ENCODE data around the gene ADAMTS20.
"Not testable (repeated sequence)": the region's sequence is repeated elsewhere in the genome, so short reads cannot be mapped to it uniquely, and the experiment has no call there.

Gene ADAMTS20

DNA sequence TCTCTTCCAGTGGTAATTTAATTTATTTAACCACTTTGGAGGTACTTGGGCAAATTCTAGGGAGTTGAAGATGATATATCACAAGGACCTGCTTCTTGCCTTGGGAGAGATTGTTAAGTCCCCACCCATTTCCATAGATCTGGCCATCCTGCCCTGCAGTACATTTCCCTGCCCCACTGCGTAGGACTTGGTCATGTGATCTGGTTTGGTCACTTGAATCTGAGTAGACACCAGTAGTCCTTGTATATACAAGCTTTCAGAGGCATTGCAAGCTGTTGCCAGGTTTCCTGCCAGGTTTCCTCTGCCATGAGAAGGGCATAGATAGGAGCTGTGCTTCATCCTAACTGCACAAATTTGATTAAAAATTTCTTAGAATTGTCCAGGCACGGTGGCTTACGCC, 200.0 kb downstream of the ADAMTS20 start:
- no peak overlapping the region for H3K4me3 Mint-ChIP-seq
- no peak overlapping the region for H3K27ac Mint-ChIP-seq
- no peaks in the 10 kb centered on the region for H3K9me3 Mint-ChIP-seq
- H3K27me3 Mint-ChIP-seq, result no peaks in the 10 kb centered on the region
- H3K36me3 Mint-ChIP-seq, result no peaks in the 10 kb centered on the region
- no peaks in the 10 kb centered on the region for H3K4me1 Mint-ChIP-seq

DNA sequence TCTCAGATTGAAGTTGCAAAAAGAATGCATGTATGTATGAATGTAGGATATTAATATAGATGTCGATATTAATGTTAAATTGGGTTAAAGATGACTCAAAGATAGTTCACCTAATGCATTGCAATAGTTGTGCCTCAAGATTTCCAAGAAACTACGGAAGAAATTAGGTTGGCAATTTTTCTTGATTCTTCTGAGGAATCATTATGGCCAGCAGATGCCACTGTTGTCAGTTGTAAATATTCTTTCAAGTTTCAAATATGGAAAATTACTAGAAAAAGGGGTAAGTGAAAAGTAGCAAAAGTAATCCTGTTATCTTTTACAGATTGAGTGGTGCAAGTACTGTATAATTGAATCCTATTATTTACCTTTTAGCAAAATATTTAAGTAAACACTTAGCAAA, 202.1 kb downstream of the ADAMTS20 start:
- no peaks in the 10 kb centered on the region for H3K27me3 Mint-ChIP-seq
- H3K9me3 Mint-ChIP-seq, result peaks cover 4% of the 10 kb centered on the region
- no peak overlapping the region for H3K4me3 Mint-ChIP-seq
- no peak overlapping the region for H3K27ac Mint-ChIP-seq
- no peaks in the 10 kb centered on the region for H3K4me1 Mint-ChIP-seq
- H3K36me3 Mint-ChIP-seq, result no peaks in the 10 kb centered on the region

DNA sequence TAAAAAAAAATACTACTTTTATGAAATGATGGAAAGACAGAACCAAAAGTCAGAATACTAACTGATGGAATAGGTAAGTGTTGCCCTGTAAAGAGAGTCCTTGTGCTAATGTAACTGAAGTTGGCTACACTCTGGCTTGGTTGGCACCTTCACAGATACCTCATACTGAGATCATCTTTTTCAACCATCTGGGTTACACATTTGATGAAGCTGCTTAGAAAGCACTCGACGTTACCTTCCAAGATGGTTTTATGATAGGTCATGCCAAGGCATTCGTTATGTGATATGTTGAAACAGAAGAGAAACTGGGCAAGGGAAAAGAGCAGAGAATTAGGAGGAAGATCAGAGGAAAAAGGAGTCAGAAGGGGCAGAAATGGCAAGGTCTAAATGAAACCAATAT, 203.8 kb downstream of the ADAMTS20 start:
- no peak overlapping the region for H3K4me3 Mint-ChIP-seq
- H3K36me3 Mint-ChIP-seq, result no peaks in the 10 kb centered on the region
- peaks cover 9% of the 10 kb centered on the region for H3K9me3 Mint-ChIP-seq
- H3K4me1 Mint-ChIP-seq, result no peaks in the 10 kb centered on the region
- H3K27ac Mint-ChIP-seq, result no peak overlapping the region
- H3K27me3 Mint-ChIP-seq, result no peaks in the 10 kb centered on the region

DNA sequence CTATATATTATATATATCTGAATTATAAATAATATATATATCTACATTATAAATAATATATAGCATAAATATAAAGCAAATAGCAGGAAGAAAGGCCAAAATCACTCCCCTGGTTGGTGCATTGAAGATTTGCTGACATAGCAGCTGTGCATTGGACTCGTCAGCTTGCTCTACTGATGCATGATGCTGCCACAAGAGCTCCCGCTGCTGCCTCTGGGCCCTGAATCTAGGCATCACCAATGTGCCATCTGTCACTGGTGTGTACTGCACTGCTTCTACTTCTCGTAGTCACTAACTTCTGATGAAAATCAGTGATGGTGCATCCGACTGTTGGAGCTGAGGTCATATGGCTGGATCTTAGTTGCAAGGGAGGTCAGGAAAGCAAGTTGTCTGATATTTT, 205.0 kb downstream of the ADAMTS20 start:
- Mint-ChIP-seq H3K4me1 (no peaks in the 10 kb centered on the region), H3K36me3 (no peaks in the 10 kb centered on the region), H3K4me3 (no peak overlapping the region), H3K27ac (no peak overlapping the region), H3K27me3 (no peaks in the 10 kb centered on the region), H3K9me3 (peaks cover 15% of the 10 kb centered on the region)

DNA sequence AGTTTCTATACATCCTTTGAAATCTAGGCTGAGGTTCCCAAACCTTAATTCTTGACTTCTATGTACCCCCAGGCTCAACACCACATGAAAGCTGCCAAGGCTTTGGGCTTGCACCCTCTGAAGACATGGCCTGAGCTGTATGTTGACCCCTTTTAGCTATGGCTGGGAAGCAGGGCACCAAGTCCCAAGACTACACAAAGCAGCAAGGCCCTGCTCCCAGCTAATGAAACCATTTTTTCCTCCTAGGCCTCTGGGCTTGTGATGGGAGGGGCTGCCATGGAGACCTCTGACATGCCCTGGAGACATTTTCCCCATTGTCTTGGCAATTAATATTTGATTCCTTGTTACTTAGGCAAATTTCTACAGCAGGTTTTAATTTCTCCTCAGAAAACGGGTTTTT, 207.0 kb downstream of the ADAMTS20 start:
- no peaks in the 10 kb centered on the region for H3K27me3 Mint-ChIP-seq

DNA sequence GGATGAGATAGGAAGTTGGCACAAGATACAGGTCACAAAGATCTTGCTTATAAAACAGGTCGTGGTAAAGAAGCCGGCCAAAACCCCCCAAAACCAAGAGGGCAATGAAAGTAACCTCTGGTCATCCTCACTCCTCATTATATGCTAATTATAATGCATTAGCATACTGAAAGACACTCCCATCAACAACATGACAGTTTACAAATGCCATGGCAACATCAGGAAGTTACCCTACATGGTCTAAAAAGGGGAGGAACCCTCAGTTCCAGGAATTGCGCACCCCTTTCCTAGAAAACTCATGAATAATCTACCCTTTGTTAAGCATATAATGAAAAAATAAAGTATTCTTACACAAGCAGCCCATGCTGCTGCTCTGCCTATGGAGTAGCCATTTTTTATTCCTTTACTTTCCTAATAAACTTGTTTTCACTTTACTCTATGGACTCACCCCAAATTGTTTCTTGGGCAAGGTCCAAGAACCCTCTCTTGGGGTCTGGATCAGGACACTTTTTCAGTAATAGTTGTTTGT, 210.2 kb downstream of the ADAMTS20 start:
- not testable (repeated sequence) for H3K27me3 Mint-ChIP-seq, H3K36me3 Mint-ChIP-seq, H3K4me3 Mint-ChIP-seq, H3K27ac Mint-ChIP-seq, H3K4me1 Mint-ChIP-seq
- peaks cover 15% of the 10 kb centered on the region for H3K9me3 Mint-ChIP-seq

More for the DNA sequence above, 207.0 kb downstream of the ADAMTS20 start:
- Mint-ChIP-seq H3K36me3 (no peaks in the 10 kb centered on the region), H3K27ac (no peak overlapping the region), H3K4me1 (no peaks in the 10 kb centered on the region), H3K9me3 (peaks cover 15% of the 10 kb centered on the region), H3K4me3 (no peak overlapping the region)

DNA sequence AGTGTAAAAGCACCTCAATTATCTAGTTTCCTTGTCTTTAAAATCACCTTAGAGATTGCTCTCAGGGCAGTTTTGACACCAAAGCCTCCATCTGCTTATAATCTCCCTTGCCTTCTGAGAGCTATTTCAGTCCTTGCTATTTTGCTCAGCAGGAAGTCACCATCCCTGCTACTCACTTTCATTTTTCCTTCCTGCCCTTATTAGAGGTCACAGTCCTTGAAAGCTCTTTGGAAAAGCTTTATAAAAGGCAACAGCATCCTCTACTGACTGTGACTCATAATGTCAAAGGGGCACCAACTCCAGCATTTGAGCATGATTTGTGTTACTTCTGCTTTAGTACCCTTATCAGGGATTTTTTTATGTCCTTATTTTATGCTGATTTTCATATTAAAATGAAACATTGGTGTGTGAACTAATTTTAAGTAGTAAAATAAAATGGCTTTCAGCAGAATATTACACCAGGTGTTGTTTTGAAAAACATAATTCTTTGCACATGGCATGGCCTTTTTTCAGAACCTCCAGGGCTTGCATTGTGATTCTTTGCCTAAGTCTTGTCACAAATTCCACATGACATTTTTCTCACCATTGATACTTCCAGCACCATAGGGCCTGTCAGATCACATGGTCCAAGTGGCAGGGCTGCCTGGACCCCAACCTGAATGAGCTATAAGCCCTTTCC, 213.0 kb downstream of the ADAMTS20 start:
- H3K9me3 Mint-ChIP-seq, result peaks cover 6% of the 10 kb centered on the region
- no peak overlapping the region for H3K27ac Mint-ChIP-seq
- no peak overlapping the region for H3K4me3 Mint-ChIP-seq
- H3K36me3 Mint-ChIP-seq, result no peaks in the 10 kb centered on the region
- peaks cover 1% of the 10 kb centered on the region for H3K27me3 Mint-ChIP-seq
- H3K4me1 Mint-ChIP-seq, result no peaks in the 10 kb centered on the region

DNA sequence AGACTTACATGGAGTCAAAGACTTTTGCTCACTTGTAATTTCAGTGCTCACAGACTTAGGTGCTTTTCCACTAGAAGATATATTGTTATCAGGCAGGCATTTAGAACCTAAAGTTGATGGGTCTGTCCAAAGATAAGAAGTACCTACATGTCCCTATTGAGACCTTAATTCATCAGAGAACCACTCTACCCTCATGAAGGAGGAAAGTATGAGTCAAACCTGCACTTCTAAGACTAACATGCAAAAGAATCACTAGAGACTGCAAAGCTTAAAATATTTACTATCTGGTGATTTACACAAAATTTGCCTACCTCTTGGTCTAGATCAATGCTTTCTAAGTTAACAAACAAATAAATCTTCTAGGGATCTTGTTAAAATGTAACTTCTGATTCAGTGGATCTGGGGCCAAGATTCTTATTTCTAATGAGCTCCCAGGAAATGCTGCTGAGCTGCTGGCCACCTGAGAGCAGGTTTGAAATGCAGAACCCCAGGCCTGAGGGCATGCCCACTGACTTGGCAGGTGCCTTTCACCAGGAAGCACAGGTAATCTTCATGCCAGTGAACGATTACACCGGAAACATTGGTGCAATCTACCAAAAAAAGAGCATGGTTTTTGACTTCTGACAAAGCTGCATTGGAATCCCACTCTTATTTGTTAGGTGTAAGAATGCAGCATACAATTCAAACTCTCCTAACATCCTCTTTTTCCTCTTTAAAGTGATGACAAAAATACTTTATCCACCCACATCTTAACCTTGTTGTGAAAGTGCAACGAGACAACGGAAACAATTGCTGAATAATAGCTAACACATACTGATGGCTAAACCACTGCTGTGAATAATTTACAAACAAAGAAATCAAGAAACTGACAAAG, 214.2 kb downstream of the ADAMTS20 start:
- Mint-ChIP-seq H3K27ac (no peak overlapping the region), H3K9me3 (peaks cover 6% of the 10 kb centered on the region), H3K4me1 (no peaks in the 10 kb centered on the region), H3K36me3 (no peaks in the 10 kb centered on the region), H3K4me3 (no peak overlapping the region), H3K27me3 (peaks cover 3% of the 10 kb centered on the region)

DNA sequence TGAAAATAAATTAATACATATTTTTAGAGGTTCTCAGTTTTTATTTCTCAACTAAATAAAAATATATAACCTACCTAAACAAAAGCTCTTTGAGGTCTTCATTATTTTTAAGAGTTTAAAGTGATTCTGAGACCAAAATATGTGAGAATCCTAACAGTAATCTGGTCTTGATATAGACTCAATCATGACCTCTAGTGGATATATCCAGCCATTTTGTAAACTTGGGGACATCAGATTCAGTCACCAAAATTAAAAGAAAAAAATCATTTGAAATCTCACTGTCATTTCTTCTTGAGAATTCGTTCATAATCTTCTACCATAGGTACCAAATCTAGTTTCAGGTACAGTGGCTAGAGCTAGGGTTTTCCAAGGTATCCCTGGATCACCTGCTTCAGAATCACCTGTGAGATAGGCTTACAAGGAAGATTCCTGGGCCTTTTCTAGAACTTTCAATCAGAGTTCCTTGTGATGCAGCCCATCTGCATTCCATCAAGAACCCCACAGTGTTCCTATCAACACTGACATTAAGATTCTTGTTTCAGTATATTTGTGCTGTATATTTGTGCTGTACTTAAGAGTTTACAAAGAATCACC, 214.9 kb downstream of the ADAMTS20 start:
- Mint-ChIP-seq H3K9me3 (no peaks in the 10 kb centered on the region), H3K36me3 (no peaks in the 10 kb centered on the region), H3K27ac (no peak overlapping the region), H3K27me3 (peaks cover 6% of the 10 kb centered on the region), H3K4me1 (no peaks in the 10 kb centered on the region), H3K4me3 (no peak overlapping the region)

DNA sequence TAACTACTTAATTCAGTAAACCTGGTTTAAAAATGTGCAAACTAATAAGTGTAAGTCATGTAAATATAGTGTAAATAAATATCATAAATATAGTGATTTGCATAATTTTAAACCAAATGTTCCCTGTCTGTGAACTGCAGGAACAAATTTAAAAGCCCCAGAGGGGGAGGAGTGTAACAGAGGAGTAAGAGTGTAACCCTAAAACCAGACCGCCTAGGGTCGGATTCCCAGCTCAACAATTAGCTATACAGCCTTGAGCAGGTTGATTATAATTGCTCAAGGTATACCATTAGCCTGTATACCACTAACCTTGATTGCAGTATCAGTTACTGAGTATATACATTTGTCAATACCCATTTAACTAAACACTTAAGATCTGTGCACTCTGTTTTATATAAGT, 218.4 kb downstream of the ADAMTS20 start:
- H3K9me3 Mint-ChIP-seq, result no peaks in the 10 kb centered on the region
- no peaks in the 10 kb centered on the region for H3K36me3 Mint-ChIP-seq
- H3K27me3 Mint-ChIP-seq, result peaks cover 5% of the 10 kb centered on the region
- H3K4me3 Mint-ChIP-seq, result no peak overlapping the region
- no peaks in the 10 kb centered on the region for H3K4me1 Mint-ChIP-seq
- H3K27ac Mint-ChIP-seq, result no peak overlapping the region

DNA sequence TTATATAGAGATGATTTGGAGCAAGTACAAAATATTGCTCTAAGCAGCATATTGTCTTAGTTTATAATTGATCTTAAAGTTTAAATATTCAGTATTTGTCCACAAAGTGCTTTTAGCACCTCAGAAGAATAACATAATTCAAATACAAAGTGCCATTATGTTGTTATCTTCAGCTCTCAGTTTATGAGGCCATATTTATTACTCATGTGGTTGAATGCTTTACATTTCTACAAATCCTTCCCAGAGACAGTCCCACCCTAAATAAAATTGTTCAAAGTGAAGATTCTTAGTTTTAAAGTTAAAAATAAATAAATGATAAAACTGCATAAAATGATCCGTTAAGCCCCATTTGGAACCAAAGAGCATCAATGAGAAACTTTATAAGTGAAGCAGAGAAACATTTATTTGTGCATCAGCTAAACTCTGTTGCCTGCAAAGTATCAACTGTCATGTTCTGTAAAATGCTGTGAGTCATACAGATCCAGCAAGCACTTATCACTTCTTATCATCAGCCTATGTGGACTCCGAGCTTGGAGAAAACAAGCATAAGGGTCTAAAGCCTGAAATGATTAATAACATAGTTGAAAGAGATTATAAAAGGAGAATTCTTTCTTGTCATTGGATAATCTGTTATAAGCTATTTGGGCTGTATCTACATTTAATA, 218.9 kb downstream of the ADAMTS20 start:
- H3K36me3 Mint-ChIP-seq, result no peaks in the 10 kb centered on the region
- H3K27me3 Mint-ChIP-seq, result peaks cover 5% of the 10 kb centered on the region
- no peaks in the 10 kb centered on the region for H3K4me1 Mint-ChIP-seq
- H3K27ac Mint-ChIP-seq, result no peak overlapping the region
- H3K4me3 Mint-ChIP-seq, result no peak overlapping the region
- no peaks in the 10 kb centered on the region for H3K9me3 Mint-ChIP-seq

DNA sequence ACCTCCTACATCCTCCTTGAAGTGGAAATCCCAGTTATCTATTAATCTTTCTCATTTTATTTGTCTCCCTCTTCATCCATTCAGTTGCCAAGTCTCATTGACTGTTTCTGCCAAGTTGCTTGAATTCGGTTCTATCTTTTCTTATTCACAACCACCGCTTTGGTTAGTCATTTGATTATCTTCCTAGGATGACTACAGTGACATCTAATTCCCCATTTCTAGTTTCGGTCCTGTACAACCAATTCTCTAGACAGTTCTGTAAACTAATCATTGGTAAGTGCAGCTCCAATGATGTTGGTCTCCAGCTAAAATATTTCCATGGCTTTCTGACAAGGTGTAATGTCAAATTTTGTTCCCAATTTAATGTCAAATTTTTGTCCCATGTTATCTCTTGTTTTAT, 220.1 kb downstream of the ADAMTS20 start:
- no peaks in the 10 kb centered on the region for H3K9me3 Mint-ChIP-seq
- peaks cover 5% of the 10 kb centered on the region for H3K27me3 Mint-ChIP-seq
- no peak overlapping the region for H3K27ac Mint-ChIP-seq
- H3K4me3 Mint-ChIP-seq, result no peak overlapping the region
- no peaks in the 10 kb centered on the region for H3K36me3 Mint-ChIP-seq
- H3K4me1 Mint-ChIP-seq, result no peaks in the 10 kb centered on the region

DNA sequence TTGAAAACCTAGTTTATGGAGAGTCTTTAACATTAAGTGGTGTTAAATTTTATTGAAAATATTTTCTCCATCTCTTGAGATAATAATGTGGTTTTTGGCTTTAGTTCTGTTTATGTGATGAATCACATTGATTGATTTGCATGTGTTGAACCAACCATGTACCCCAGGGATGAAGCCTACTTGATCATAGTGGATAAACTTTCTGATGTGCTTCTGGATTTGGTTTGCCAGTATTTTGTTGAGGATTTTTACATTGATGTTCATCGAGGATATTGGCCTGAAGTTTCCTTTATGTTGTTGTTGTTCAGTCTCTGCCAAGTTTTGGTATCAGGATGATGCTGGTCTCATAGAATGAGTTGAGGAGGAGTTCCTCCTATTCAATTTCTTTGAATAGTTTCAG, 222.6 kb downstream of the ADAMTS20 start:
- H3K9me3 Mint-ChIP-seq, result no peaks in the 10 kb centered on the region
- H3K4me3 Mint-ChIP-seq, result no peak overlapping the region
- H3K36me3 Mint-ChIP-seq, result no peaks in the 10 kb centered on the region
- H3K4me1 Mint-ChIP-seq, result no peaks in the 10 kb centered on the region
- peaks cover 5% of the 10 kb centered on the region for H3K27me3 Mint-ChIP-seq
- no peak overlapping the region for H3K27ac Mint-ChIP-seq

DNA sequence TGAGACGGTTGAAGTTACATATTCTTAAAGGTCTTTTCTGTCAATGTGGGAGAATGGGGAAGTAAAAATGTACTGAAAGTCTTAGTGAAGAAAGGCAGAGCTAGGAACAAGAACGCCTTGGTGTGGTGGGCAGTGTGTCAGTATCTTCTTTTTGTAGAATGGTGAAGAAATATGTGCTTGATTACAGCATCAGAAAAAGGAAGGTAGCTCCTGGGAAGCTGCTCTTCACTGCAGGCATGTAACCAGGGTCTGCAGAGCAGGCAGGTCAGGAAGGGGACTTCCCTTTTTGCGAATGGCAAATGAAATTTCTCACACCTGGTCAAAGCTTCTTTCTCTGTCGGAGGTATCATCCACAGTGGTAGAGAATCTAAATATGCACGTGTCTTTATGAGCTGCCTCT, 226.2 kb downstream of the ADAMTS20 start:
- Mint-ChIP-seq H3K9me3 (no peaks in the 10 kb centered on the region), H3K36me3 (no peaks in the 10 kb centered on the region)

DNA sequence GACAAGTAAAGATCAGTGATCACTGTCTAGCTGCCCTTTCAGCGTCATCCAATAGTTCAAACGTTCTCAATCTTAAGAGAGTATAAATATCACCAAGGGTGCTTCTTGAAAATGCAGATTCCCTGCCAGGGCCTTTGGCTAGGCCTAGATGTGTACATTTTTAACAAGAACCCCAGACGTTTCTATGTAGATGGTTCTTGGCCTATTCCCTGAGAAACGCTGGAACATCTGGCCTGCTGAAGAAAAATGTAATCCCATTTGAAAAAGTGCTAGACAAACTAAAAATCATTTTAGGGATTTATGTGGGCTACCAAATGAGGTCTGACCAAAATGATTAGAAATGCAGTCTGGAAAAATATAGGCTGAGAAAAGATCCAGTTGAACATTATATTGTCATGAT, 231.7 kb downstream of the ADAMTS20 start:
- no peak overlapping the region for H3K27ac Mint-ChIP-seq
- H3K27me3 Mint-ChIP-seq, result no peaks in the 10 kb centered on the region
- no peak overlapping the region for H3K4me3 Mint-ChIP-seq
- H3K36me3 Mint-ChIP-seq, result no peaks in the 10 kb centered on the region
- H3K9me3 Mint-ChIP-seq, result no peaks in the 10 kb centered on the region
- H3K4me1 Mint-ChIP-seq, result no peaks in the 10 kb centered on the region

More for the DNA sequence above, 226.2 kb downstream of the ADAMTS20 start:
- no peaks in the 10 kb centered on the region for H3K27me3 Mint-ChIP-seq
- H3K27ac Mint-ChIP-seq, result no peak overlapping the region
- no peak overlapping the region for H3K4me3 Mint-ChIP-seq
- H3K4me1 Mint-ChIP-seq, result no peaks in the 10 kb centered on the region
